Activated CD4-positive, alpha-beta T cell treated with anti-CD3 and anti-CD28 coated beads for 1 hour (primary cell): ENCODE measurements around the gene LGI2.

Source experiments
- DNase-seq: peaks from one replicate; pipeline ENCODE4 v3.0.0-alpha.2; 2020

LGI2 gene

GRCh38 chr4:24965627-24966026 lies 65.1 kb downstream of the LGI2 start:
- no peak for DNase-seq

- DNase-seq, result no peak
Measured at GRCh38 chr4:24963277-24963676, 67.5 kb downstream of the LGI2 start.

DNA sequence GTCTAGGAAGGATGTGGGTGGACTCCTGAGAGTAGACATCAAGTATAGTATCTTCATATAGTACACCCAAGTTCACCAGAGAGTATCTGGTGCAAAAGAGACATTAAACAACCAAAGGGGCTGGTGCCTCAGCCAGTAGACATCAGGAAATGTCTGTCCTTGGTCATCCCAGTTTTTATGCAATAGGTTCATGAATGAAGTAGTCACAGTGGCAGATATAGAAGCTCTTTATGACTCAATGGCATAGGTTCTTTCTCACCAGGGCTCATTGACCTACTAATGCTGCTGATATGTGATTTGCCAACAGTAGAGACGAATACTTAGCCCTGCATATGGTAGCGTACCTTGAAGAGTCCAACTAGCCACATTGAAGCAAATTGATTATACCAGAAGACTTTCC lies 72.9 kb downstream of the LGI2 start:
- no peak for DNase-seq

DNA sequence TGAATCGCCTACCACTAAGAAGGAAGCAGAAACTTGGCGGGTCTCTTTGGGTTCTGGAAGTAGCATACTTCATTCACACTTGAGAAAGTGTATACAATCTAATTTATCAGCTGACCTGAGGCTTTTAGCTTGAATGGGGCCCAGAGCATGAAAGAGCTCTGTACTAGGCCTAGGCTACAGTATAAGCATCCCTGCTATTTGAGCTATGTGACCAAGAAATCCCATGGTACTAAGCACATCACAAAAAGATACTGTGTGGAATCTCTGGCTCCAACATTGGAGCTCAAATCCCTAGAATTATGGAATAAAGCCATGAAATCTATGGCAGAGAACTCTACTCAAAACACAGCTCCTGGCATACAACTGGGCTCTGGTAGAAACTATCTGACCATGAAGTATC lies 74.0 kb downstream of the LGI2 start:
- no peak for DNase-seq

DNA sequence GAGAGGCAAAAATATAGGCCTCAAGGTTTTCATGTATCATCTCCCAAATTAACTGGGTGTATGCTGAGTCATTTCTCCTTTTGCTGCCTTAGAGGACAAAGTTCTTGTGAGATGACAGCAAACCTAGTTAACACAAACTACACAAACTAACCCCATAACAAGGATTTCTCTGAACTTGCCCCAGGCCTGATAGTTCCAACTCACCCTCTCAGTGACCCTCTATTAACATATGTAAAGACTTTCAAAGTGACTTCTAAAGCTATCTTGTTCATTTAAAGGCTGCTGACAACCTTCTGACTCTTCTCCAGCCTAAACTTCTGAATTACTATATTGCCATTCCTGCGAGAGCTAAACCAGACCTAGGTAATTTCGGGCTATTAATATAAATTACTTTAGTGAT lies 74.7 kb downstream of the LGI2 start:
- no peak for DNase-seq

DNA sequence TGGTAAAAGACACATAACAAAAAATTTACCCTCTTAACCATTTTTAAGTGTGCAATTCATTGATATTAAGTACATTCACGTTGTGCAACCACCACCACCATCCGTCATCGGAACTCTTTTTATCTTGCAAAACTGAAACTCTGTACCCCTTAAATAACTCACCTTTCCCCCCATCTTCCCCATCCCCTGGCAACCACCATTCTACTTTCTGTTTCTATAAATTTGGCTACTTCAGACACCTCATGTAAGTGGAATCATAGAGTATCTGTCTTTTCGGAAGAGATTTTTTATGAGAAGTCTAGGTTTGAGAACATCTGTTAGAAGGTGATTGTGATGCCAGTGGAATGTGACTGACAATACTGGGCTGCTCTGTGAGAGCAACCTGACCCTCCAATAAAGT lies 78.1 kb downstream of the LGI2 start:
- no peak for DNase-seq

GRCh38 chr4:24949970-24950369 lies 80.8 kb downstream of the LGI2 start:
- no peak for DNase-seq
